HUES64 (cell line): ENCODE measurements around the gene HDAC10.

Source experiments
- H3K27ac ChIP-seq: 2 replicates; pipeline ENCODE4 v1.7.0; 2013; ENCODE audit warnings: low read depth, low read length, inconsistent platforms
- H3K27me3 ChIP-seq: 2 replicates; pipeline ENCODE4 v1.6.1; 2013; ENCODE audit warnings: mild to moderate bottlenecking, low read length; ENCODE audit not compliant: insufficient read depth
- H3K36me3 ChIP-seq: 2 replicates; pipeline ENCODE4 v1.6.1; 2013; ENCODE audit warnings: mild to moderate bottlenecking, low read length; ENCODE audit not compliant: insufficient read depth
- H3K4me1 ChIP-seq: 2 replicates; pipeline ENCODE4 v1.6.1; 2013; ENCODE audit warnings: mild to moderate bottlenecking, low read length, moderate library complexity; ENCODE audit not compliant: insufficient read depth
- H3K4me3 ChIP-seq: 2 replicates; pipeline ENCODE4 v1.5.1; 2013; ENCODE audit warnings: mild to moderate bottlenecking, low read length, moderate library complexity
- H3K9ac ChIP-seq: 2 replicates; pipeline ENCODE4 v1.6.1; 2013; ENCODE audit warnings: mild to moderate bottlenecking, low read depth, low read length
- H3K9me3 ChIP-seq: 2 replicates; pipeline ENCODE4 v1.6.1; 2013; ENCODE audit warnings: low read depth, low read length; ENCODE audit not compliant: insufficient read depth
- WGBS: fragments of 150-250, 120-280 bp; methylation state at CpG from one replicate; pipeline ENCODE4 v1.1.7; 2013; ENCODE audit warnings: missing lambda C conversion rate; 5-methylcytosine and 5-hydroxymethylcytosine counted together

HDAC10 gene

GRCh38 chr22:50252082-50253045 is 1.3 kb upstream of the HDAC10 start:
- Histone ChIP-seq H3K4me1 (no peaks in the 10 kb centered on the region), H3K27me3 (no peaks in the 10 kb centered on the region), H3K9ac (no peak overlapping the region), H3K36me3 (no peaks in the 10 kb centered on the region), H3K27ac (no peak overlapping the region), H3K4me3 (peak overlapping the region; percentile 72; the same call in 1 of the 2 replicates), H3K9me3 (no peaks in the 10 kb centered on the region)
- 62% methylated on average over 25 of the region's 25 CpGs for WGBS

GRCh38 chr22:50251477-50252081 is 514 bp upstream of the HDAC10 start:
- H3K9me3 ChIP-seq = no peaks in the 10 kb centered on the region
- peaks cover 3% of the 10 kb centered on the region for H3K36me3 ChIP-seq
- H3K27ac ChIP-seq = no peak overlapping the region
- no peaks in the 10 kb centered on the region for H3K4me1 ChIP-seq
- WGBS = 12% methylated on average over 36 of the region's 36 CpGs
- H3K27me3 ChIP-seq = no peaks in the 10 kb centered on the region
- H3K4me3 ChIP-seq = peak overlapping the region; percentile 72
- H3K9ac ChIP-seq = peak overlapping the region; percentile 58; the same call in 1 of the 2 replicates

- WGBS = 84% methylated on average over 11 of the region's 11 CpGs
- H3K9ac ChIP-seq = no peak overlapping the region
- H3K27me3 ChIP-seq = no peaks in the 10 kb centered on the region
- peaks cover 9% of the 10 kb centered on the region for H3K36me3 ChIP-seq
- H3K27ac ChIP-seq = no peak overlapping the region
- H3K4me1 ChIP-seq = no peaks in the 10 kb centered on the region
- peak overlapping the region; percentile 72 for H3K4me3 ChIP-seq
- no peaks in the 10 kb centered on the region for H3K9me3 ChIP-seq
These were observed 863 bp downstream of the HDAC10 start for GRCh38 chr22:50250249-50250554.

- H3K4me1 ChIP-seq = no peaks in the 10 kb centered on the region
- WGBS = 93% methylated on average over 32 of the region's 32 CpGs
- no peak overlapping the region for H3K9ac ChIP-seq
- peaks cover 9% of the 10 kb centered on the region for H3K36me3 ChIP-seq
- no peak overlapping the region; the same call in 1 of the 2 replicates for H3K4me3 ChIP-seq
- H3K9me3 ChIP-seq = no peaks in the 10 kb centered on the region
- H3K27me3 ChIP-seq = no peaks in the 10 kb centered on the region
- no peak overlapping the region for H3K27ac ChIP-seq
These were observed 1.5 kb downstream of the HDAC10 start for GRCh38 chr22:50249341-50250248.

- Histone ChIP-seq H3K4me3 (no peak overlapping the region), H3K4me1 (no peaks in the 10 kb centered on the region), H3K36me3 (peaks cover 9% of the 10 kb centered on the region), H3K9ac (no peak overlapping the region; the same call in 1 of the 2 replicates), H3K9me3 (no peaks in the 10 kb centered on the region), H3K27ac (no peak overlapping the region; the same call in 1 of the 2 replicates), H3K27me3 (no peaks in the 10 kb centered on the region)
- 94% methylated on average over 29 of the region's 29 CpGs for WGBS
These were observed 2.6 kb downstream of the HDAC10 start for GRCh38 chr22:50248196-50249081.

GRCh38 chr22:50247748-50248147 is 3.3 kb downstream of the HDAC10 start:
- Histone ChIP-seq H3K9me3 (no peaks in the 10 kb centered on the region), H3K9ac (no peak overlapping the region; the same call in 1 of the 2 replicates), H3K36me3 (peaks cover 9% of the 10 kb centered on the region), H3K4me3 (no peak overlapping the region), H3K27ac (no peak overlapping the region), H3K27me3 (no peaks in the 10 kb centered on the region), H3K4me1 (no peaks in the 10 kb centered on the region)
- 52% methylated on average over 16 of the region's 16 CpGs for WGBS

GRCh38 chr22:50246242-50247175 is 4.6 kb downstream of the HDAC10 start:
- Histone ChIP-seq H3K4me3 (peak overlapping the region; percentile 91; the same call in 1 of the 2 replicates), H3K4me1 (no peaks in the 10 kb centered on the region), H3K9ac (no peak overlapping the region), H3K36me3 (peaks cover 9% of the 10 kb centered on the region), H3K27me3 (no peaks in the 10 kb centered on the region), H3K27ac (no peak overlapping the region), H3K9me3 (no peaks in the 10 kb centered on the region)
- 89% methylated on average over 20 of the region's 20 CpGs for WGBS

GRCh38 chr22:50245214-50246072 is 5.6 kb downstream of the HDAC10 start:
- no peaks in the 10 kb centered on the region for H3K4me1 ChIP-seq
- no peaks in the 10 kb centered on the region for H3K9me3 ChIP-seq
- peak overlapping the region; percentile 87 for H3K9ac ChIP-seq
- WGBS = 17% methylated on average over 53 of the region's 53 CpGs
- no peaks in the 10 kb centered on the region for H3K27me3 ChIP-seq
- H3K27ac ChIP-seq = peak overlapping the region; percentile 94
- peaks cover 9% of the 10 kb centered on the region for H3K36me3 ChIP-seq
- H3K4me3 ChIP-seq = peak overlapping the region; percentile 91
